GM12878 (cell line): ENCODE data around the gene SCGB2B2. TPM values are rescaled to one million over a fixed set of nuclear protein-coding genes. Genes with fewer than 3 reads are reported as not detected.

Experiments used
- ASH2L ChIP-seq: fragments of 300-600, 200-600 bp; sonication (generic); IDR thresholded peaks from 2 replicates; pipeline ENCODE4 v1.6.1; 2017; ENCODE audit warnings: low read depth, mild to moderate bottlenecking, borderline replicate concordance
- BCL11A ChIP-seq: IDR thresholded peaks from 2 replicates; pipeline ENCODE4 v1.6.1; 2011; ENCODE audit warnings: low read depth, low read length
- CHD2 ChIP-seq: IDR thresholded peaks from 2 replicates; pipeline ENCODE4 v1.6.1; 2011; ENCODE audit warnings: low read depth, low read length, improper control_type of control experiment, borderline replicate concordance
- CREM ChIP-seq: IDR thresholded peaks from 2 replicates; pipeline ENCODE4 v1.6.1; 2014; ENCODE audit warnings: antibody characterized with exemption, low read depth
- E2F4 ChIP-seq: IDR thresholded peaks from 2 replicates; pipeline ENCODE4 v1.6.1; 2012; ENCODE audit warnings: low read depth, low read length, improper control_type of control experiment
- EED ChIP-seq: sonication (generic); IDR thresholded peaks from 2 replicates; pipeline ENCODE4 v1.6.1; 2016; ENCODE audit warnings: antibody characterized with exemption, low read depth
- ETV6 ChIP-seq, 2 experiments: fragments of 450-650 bp in 1 of 2; IDR thresholded peaks in 1 of 2; conservative IDR thresholded peaks in 1 of 2; 2 replicates each; pipeline ENCODE4 v1.6.1; 2014; ENCODE audit warnings: antibody characterized with exemption in 1 of 2, borderline replicate concordance in 1 of 2, low read depth in 1 of 2, mild to moderate bottlenecking in 1 of 2, moderate library complexity in 1 of 2
- FOS ChIP-seq: IDR thresholded peaks from 3 replicates; pipeline ENCODE4 v1.6.1; 2011; ENCODE audit warnings: borderline replicate concordance; ENCODE audit not compliant: insufficient read length; ENCODE audit errors: extremely low read depth
- HDGF ChIP-seq: fragments of 450-650 bp; IDR thresholded peaks from 2 replicates; pipeline ENCODE4 v1.6.1; 2016; ENCODE audit warnings: antibody characterized with exemption
- HSF1 ChIP-seq: fragments of 150-350 bp; IDR thresholded peaks from 2 replicates; pipeline ENCODE4 v1.6.1; 2014; ENCODE audit warnings: mild to moderate bottlenecking, low read depth, low read length
- KDM1A ChIP-seq: fragments of 200-600 bp; sonication (generic); IDR thresholded peaks from 2 replicates; pipeline ENCODE4 v1.6.1; 2016; ENCODE audit warnings: borderline replicate concordance
- MXI1 ChIP-seq: fragments of 150-350 bp; IDR thresholded peaks from 2 replicates; pipeline ENCODE4 v1.6.1; 2011; ENCODE audit warnings: low read depth, mild to moderate bottlenecking, inconsistent platforms, low read length, improper control_type of control experiment
- NBN ChIP-seq: fragments of 450-650 bp; IDR thresholded peaks from 2 replicates; pipeline ENCODE4 v1.6.1; 2016
- NFIC ChIP-seq: IDR thresholded peaks from 2 replicates; pipeline ENCODE4 v1.6.1; 2012; ENCODE audit warnings: low read depth, mild to moderate bottlenecking, inconsistent platforms, low read length, moderate library complexity
- NFYA ChIP-seq: IDR thresholded peaks from 2 replicates; pipeline ENCODE4 v1.6.1; 2011; ENCODE audit warnings: low read depth, mild to moderate bottlenecking, low read length, improper control_type of control experiment, borderline replicate concordance
- POLR2A ChIP-seq: IDR thresholded peaks from 2 replicates; pipeline ENCODE4 v1.6.1; 2011; ENCODE audit warnings: low read depth, mild to moderate bottlenecking, low read length
- SMAD1 ChIP-seq: fragments of 450-650 bp; IDR thresholded peaks from 2 replicates; pipeline ENCODE4 v1.6.1; 2018; ENCODE audit warnings: mild to moderate bottlenecking, low read depth; ENCODE audit not compliant: partially characterized antibody
- SPI1 ChIP-seq: IDR thresholded peaks from 2 replicates; pipeline ENCODE4 v1.6.1; 2011; ENCODE audit warnings: low read depth, mild to moderate bottlenecking, low read length, moderate library complexity, borderline replicate concordance; ENCODE audit not compliant: insufficient read depth
- SREBF1 ChIP-seq: IDR thresholded peaks from 2 replicates; pipeline ENCODE4 v1.6.1; 2012; ENCODE audit warnings: mild to moderate bottlenecking, low read length
- TBL1XR1 ChIP-seq: IDR thresholded peaks from 2 replicates; pipeline ENCODE4 v1.6.1; 2012; ENCODE audit warnings: low read depth, low read length, improper control_type of control experiment
- TCF3 ChIP-seq: IDR thresholded peaks from 2 replicates; pipeline ENCODE4 v1.6.1; 2012; ENCODE audit warnings: low read depth, mild to moderate bottlenecking, low read length, borderline replicate concordance; ENCODE audit not compliant: insufficient read depth
- USF2 ChIP-seq: IDR thresholded peaks from 2 replicates; pipeline ENCODE4 v1.6.1; 2011; ENCODE audit warnings: low read depth, low read length, improper control_type of control experiment, borderline replicate concordance
- YBX1 ChIP-seq: fragments of 450-650 bp; IDR thresholded peaks from 2 replicates; pipeline ENCODE4 v1.6.1; 2016; ENCODE audit warnings: antibody characterized with exemption
- ZNF687 ChIP-seq: fragments of 450-650 bp; IDR thresholded peaks from 2 replicates; pipeline ENCODE4 v1.6.1; 2017; ENCODE audit warnings: mild to moderate bottlenecking, moderate library complexity
- polyA plus RNA-seq, 11 experiments: library from polyadenylated mRNA; depleted of rRNA in 4 of 11; unstranded in 6 of 11; stranded (reverse) in 5 of 11; fragments of >200 nt; fragmentation: Nextera tagmentation in 4 of 11; fragmentation: Illumina TruSeq in 1 of 11; extraction: Ambion mirVana in 4 of 11; extraction: Trizol in 1 of 11; gene quantifications; 1 replicate in 1 of 11; 2 replicates in 10 of 11; pipeline versions ENCODE4 v1.2.1 to v1.2.3, GENCODE V29; 2011 to 2016; ENCODE audit warnings: inconsistent platforms in 2 of 11, missing spikeins in 2 of 11, low read depth in 1 of 11
- total RNA-seq, 4 experiments: library from RNA; depleted of rRNA in 3 of 4; stranded (reverse); fragments of >200 nt in 3 of 4; fragmentation: Illumina TruSeq in 1 of 4; extraction: Trizol in 1 of 4; gene quantifications; 2 replicates each; pipeline versions ENCODE4 v1.2.1 to v1.2.3, GENCODE V29; 2013 to 2021

The SCGB2B2 gene
- total and polyA plus RNA-seq, 10 of the 15 experiments (the other 5 are each of a cell fraction or from before 2014, with no cell fraction given), result 0.06 to 0.35 (median 0.21) TPM; not detected in 6

GRCh38 chr19:34677386-34678084, 576 bp upstream of the SCGB2B2 start, which contains the start of gene ZNF302 (continued):
- TF ChIP-seq ZNF687, result peak; percentile 69
- no peak for TF ChIP-seq NFYA
- TF ChIP-seq CHD2, result peak; percentile 96
- TF ChIP-seq BCL11A, result no peak
- TF ChIP-seq KDM1A, result no peak
- TF ChIP-seq NFIC, result no peak
- no peak; the same call in 1 of the 2 replicates for TF ChIP-seq SREBF1
- no peak for TF ChIP-seq EED
- TF ChIP-seq SMAD1, result no peak
- TF ChIP-seq TBL1XR1, result no peak
- no peak for TF ChIP-seq USF2
- 0 out of 2 replicates have a peak, but pooled peaks have one; percentile 40 for TF ChIP-seq TCF3
- no peak for TF ChIP-seq FOS
- peak; percentile 93 for TF ChIP-seq POLR2A
- no peak for TF ChIP-seq E2F4
- no peak for TF ChIP-seq HSF1
- TF ChIP-seq MXI1, result peak; percentile 65
- TF ChIP-seq ETV6 (conservative IDR thresholded peaks at IDR 0.05 in 1 of 2, IDR thresholded peaks at IDR 0.05 in 1 of 2; ENCODE audit: borderline replicate concordance in 1 of 2, low read depth in 1 of 2), result 0 out of 4 replicates have a peak, but pooled peaks of 1 of the 2 experiments have one; percentile 0
- TF ChIP-seq NBN, result no peak
- TF ChIP-seq YBX1, result no peak
- TF ChIP-seq CREM, result peak; percentile 67
- TF ChIP-seq HDGF, result no peak
- TF ChIP-seq SPI1, result no peak
- TF ChIP-seq ASH2L, result no peak
